Right renal cortex interstitium (tissue), 3 donors: ENCODE data around the gene RPLP1. TPM values are rescaled to one million over a fixed set of nuclear protein-coding genes. Genes with fewer than 3 reads are reported as not detected.

Experiments used
- DNase-seq, 3 donors: peaks; one replicate each; pipeline ENCODE4 v3.0.0-alpha.2; 2013; ENCODE audit warnings: low read depth in 3 of 3, low spot score in 2 of 3
- polyA plus RNA-seq, 3 donors: library from polyadenylated mRNA; unstranded; fragments of 120-200 nt; gene quantifications; one replicate each; pipeline ENCODE4 v1.2.1, GENCODE V29; 2013; ENCODE audit not compliant: insufficient read length in 3 of 3

Gene RPLP1
- polyA plus RNA-seq, 3 donors = 1,166 to 1,432 (median 1,332) TPM

DNA sequence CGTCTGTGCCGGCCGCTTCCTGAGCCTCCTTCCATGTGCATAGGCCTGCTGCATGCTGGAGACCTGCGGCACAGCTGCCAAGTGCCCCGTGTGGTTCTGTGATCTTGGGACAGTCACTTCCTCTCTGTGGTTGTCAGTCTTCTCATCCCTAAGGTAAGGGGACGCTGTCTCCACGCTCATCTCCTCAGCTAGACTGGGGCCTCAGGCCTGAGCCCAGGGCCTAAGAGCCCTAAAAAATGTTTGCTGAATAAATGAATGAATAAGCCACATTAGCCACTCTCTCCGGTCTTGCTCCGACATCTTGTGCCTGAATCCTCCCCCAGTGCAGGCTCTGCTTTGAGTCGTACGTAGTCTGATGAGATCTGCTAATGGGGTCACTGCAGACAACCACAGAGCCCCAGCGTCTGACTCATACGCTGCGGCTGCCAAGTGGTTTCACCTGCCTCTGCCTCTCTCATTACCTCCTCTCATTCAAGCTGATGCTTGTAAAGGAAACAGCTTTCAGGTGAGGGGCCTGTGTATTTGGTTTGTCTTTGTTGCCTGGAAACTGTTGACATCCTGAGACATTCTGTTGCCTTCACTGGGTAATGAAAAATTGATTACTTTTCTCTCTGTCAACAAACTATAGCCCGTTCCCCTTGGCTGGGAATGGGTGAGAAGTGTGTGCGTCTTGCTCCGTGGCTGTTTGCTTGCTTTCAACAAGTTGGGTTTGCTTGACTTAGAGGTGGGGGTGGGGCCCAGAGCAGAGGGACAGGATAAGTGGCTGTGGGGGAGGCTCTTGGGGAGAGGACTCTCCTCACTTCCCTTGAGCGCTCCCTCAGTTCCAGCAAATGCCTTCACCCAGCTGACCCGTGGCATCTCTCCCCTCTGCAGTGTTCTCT is 15.9 kb downstream of the RPLP1 start:
- no peak for DNase-seq

- no peak for DNase-seq
Measured at GRCh38 chr15:69469467-69470201, 17.0 kb downstream of the RPLP1 start.

- no peak for DNase-seq
Measured at GRCh38 chr15:69472046-69472445, 19.4 kb downstream of the RPLP1 start.

DNA sequence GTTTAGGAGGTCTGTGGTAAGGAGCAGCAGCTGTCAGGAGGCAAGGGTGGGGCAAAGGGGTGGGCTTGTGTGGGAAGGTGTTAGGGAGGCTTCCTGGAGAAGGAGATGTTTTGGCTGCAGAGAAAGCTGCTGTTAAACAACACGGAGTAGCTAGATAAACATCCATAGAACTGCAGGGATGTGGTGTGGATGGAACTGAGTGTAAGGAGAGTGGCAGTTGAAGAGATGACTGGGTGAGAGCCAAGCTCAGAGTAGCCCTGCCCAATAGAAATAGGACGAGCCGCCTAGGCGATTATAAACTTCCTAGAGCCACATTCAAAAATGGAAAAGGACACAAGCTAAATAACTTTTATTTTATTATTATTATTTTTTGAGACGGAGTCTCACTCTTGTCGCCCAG is 19.9 kb downstream of the RPLP1 start:
- no peak for DNase-seq

GRCh38 chr15:69474291-69474690 is 21.7 kb downstream of the RPLP1 start:
- no peak for DNase-seq

DNA sequence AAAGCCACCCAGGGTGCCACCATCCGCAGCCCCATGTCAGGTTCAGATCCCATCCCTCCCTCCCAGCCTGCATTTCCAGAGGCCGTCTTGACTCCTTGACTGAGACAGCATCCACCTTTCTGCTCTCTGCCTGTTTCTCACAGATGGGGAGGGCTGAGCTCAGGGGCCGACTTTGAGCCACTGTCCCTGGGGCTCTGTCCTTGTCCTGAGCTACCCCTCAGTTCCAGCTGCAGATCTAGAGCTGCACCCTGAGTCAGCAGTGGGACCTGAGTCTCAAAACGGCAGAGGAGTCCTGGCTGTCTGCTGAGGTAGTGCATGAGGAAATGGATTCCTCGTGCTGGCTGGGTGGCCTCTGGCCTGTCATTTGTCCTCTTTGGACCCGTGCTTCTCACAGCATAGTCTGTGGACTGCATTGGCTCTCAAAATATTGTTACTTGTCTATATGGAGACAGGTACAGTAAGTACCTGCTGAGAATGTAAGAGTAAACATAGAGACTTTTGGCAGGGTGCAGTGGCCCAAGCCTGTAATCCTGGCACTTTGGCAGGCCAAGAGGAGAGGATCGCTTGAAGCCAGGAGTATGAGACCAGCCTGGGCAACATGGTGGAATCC is 22.3 kb downstream of the RPLP1 start:
- no peak for DNase-seq

- no peak for DNase-seq
Measured at GRCh38 chr15:69475769-69476358, 23.2 kb downstream of the RPLP1 start.

GRCh38 chr15:69476704-69477473 is 24.3 kb downstream of the RPLP1 start:
- no peak for DNase-seq

DNA sequence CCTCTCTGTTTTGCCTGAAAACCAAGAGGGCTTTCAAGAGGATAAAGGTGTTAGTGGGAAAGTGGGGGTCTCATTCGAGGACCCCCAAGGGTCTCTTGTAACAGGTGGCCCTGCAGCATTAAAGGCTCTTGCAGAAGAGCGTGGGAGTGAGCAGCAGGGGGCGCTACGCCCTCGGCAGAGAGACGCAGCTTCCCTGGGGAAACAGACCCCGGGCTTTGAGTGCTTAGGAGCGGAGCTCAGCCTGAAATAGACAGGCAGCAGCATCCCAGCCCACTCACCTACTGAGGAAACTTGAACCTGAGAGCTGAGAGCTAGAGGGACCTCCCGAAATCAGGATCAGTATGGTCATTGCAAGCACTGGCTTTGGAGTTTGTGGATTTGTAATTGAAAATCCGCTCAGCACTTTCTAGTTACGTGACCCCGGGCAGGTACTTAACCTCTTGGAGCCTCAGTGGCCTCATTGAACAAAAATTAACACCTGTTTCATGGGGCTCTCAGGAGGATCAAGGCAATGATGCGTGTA is 25.7 kb downstream of the RPLP1 start:
- DNase-seq = no peak

GRCh38 chr15:69479081-69479480 is 26.5 kb downstream of the RPLP1 start:
- DNase-seq = no peak

- DNase-seq = no peak
Measured at GRCh38 chr15:69479971-69480370, 27.4 kb downstream of the RPLP1 start.

DNA sequence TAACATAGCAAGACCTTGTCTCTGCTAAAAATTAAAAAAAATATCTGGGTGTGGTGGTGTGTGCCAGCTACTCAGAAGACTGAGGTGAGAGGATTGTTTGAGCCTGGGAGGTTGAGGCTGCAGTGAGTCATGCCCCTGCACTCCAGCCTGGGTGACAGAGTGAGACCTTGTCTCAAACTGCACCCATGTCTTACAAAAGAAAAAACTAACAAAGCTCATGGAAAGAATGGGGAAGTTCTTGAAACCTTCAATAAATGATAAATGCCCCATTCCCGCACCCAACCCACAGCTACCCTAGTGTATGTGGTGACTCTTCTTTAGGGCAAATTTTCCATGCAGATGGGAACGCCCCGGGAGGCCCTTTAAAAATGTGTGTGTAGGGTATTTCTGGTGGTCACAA is 28.3 kb downstream of the RPLP1 start:
- DNase-seq = no peak

- DNase-seq = no peak
Measured at GRCh38 chr15:69482686-69483256, 30.2 kb downstream of the RPLP1 start.

GRCh38 chr15:69484837-69485236 is 32.2 kb downstream of the RPLP1 start:
- DNase-seq = no peak

GRCh38 chr15:69486481-69487110 is 34.0 kb downstream of the RPLP1 start:
- DNase-seq = no peak

DNA sequence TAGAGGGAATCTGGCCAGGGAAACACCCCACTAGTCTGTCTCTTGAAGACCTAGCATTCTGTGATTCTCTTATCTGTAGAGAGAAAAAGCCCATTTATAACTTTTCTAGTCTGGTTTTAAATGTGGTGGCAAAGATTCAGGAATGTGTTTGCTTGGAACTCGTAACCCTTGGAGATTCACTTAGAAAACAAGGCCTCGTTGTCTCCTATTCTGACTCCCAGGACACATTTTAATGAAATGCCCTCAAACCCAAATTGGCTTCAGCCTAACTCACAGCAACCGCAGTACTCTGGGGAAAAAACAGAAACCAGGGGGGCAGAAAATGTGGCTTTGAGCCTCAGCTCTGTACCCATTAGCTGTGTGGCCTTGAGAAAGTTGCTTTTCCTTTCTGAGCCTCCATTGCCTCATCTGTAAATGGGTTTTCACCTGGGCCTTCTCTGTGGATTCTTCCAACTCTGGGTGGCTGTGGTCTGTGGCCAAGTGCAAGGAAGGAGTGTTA is 36.5 kb downstream of the RPLP1 start:
- no peak for DNase-seq

DNA sequence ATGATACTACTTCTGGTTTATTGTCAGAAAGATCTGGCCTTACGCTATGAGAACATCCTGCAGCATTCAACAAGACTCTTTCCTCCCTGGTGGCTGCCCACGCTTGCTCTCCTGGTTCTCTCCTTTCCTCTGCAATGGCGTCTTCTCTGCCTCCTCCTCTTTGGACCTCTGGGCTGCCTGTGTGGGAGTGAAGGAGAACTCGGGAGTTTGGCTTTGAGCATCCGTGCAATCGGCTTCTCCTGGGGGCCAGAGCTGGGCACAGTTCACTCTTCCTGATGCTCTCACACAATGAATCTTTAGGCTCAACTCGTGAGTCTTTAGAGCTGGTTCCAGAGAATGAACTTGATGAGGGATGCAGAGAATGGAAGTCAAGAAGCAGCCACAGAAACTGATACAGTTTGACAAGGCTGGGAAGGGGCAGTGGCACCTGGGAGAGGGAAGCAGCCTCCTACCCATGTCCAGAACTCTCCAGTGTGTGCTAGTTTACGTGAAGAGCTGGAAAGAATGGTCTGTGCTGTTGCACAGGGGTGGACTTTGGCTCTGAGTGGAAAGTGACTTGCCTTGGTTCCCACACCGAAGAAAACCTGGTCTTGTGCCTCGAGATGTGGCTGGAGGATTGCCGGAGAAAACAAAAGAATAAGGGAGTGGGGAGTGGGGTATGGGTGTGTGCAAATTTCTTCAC is 37.9 kb downstream of the RPLP1 start:
- DNase-seq = no peak

- no peak for DNase-seq
Measured at GRCh38 chr15:69491038-69491505, 38.5 kb downstream of the RPLP1 start.
